Suprapubic skin (tissue), 4 donors: ENCODE results near the gene PLD5. TPM values are rescaled to one million over a fixed set of nuclear protein-coding genes. Genes with fewer than 3 reads are reported as not detected.

Source experiments
- DNase-seq, 2 donors: peaks; one replicate each; pipeline ENCODE4 v3.0.0-alpha.2; 2019; ENCODE audit warnings: low spot score in 2 of 2
- H3K27ac ChIP-seq: fragments of 200-600 bp; sonication (generic); one replicate; pipeline ENCODE4 v1.5.1; 2019
- H3K27me3 ChIP-seq: fragments of 200-600 bp; sonication (generic); one replicate; pipeline ENCODE4 v1.5.1; 2019
- H3K36me3 ChIP-seq: fragments of 200-600 bp; sonication (generic); one replicate; pipeline ENCODE4 v1.5.1; 2019
- H3K4me1 ChIP-seq: fragments of 200-600 bp; sonication (generic); one replicate; pipeline ENCODE4 v1.5.1; 2019
- H3K4me3 ChIP-seq: fragments of 200-600 bp; sonication (generic); one replicate; pipeline ENCODE4 v1.5.1; 2019; ENCODE audit warnings: mild to moderate bottlenecking
- H3K9me3 ChIP-seq: fragments of 200-600 bp; sonication (generic); one replicate; pipeline ENCODE4 v1.5.1; 2019
- CTCF ChIP-seq, 2 donors: fragments of 200-600 bp in 1 of 2; fragments of 450-650 bp in 1 of 2; sonication (generic) in 1 of 2; IDR thresholded peaks; one replicate each; pipeline ENCODE4 v1.5.1; 2016 to 2019; ENCODE audit warnings: antibody characterized with exemption in 2 of 2, mild to moderate bottlenecking in 1 of 2, moderate library complexity in 1 of 2
- EP300 ChIP-seq: sonication (generic); formaldehyde crosslinking; IDR thresholded peaks from one replicate; pipeline ENCODE4 v1.6.1; 2017; ENCODE audit warnings: antibody characterized with exemption
- POLR2A ChIP-seq, 2 donors: fragments of 450-650 bp; IDR thresholded peaks; one replicate each; pipeline ENCODE4 v1.6.1; 2017; ENCODE audit warnings: antibody characterized with exemption in 2 of 2, mild to moderate bottlenecking in 2 of 2, moderate library complexity in 2 of 2
- POLR2AphosphoS5 ChIP-seq, 3 donors: sonication (generic); formaldehyde crosslinking; IDR thresholded peaks; one replicate each; pipeline ENCODE4 v1.6.1; 2017; ENCODE audit warnings: antibody characterized with exemption in 3 of 3
- WGBS: methylation state at CpG from one replicate; pipeline ENCODE4 v1.1.5; 2018; 5-methylcytosine and 5-hydroxymethylcytosine counted together
- total RNA-seq, 4 donors: library from RNA; depleted of rRNA; stranded (reverse); fragments of >200 nt; gene quantifications; one replicate each; pipeline ENCODE4 v1.1.0, GENCODE V29; 2016

The PLD5 gene
- total RNA-seq, 4 donors from 2014 or later: 0.21 to 0.64 TPM; not detected in 2

DNA sequence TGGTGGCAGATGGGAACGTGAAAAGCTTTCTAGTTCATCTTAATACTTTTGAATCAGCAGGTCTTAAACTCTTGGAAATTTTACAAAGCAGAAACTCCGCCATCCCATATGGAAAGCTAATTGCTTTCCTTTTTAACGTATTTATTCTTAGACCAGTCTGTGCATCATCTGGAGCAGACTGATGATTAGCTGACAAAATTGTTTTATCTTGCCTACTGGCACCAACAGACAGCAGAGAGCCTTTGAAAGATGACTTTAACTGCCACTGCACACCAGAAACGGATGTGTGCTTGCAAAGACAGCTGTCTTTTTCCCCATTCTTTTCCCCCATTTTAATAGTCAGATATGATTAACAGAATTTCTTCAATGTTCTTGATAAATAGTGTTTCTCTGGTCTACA is 97.0 kb downstream of the PLD5 start:
- no peaks in the 10 kb centered on the region for H3K9me3 ChIP-seq
- DNase-seq: no peak
- H3K36me3 ChIP-seq: no peaks in the 10 kb centered on the region
- H3K27ac ChIP-seq: no peak overlapping the region
- TF ChIP-seq POLR2AphosphoS5 (IDR thresholded peaks at IDR 0.05) (no peak), POLR2A (IDR thresholded peaks at IDR 0.05) (no peak), EP300 (no peak), CTCF (IDR thresholded peaks at IDR 0.05) (no peak)
- no peaks in the 10 kb centered on the region for H3K4me1 ChIP-seq
- no peak overlapping the region for H3K4me3 ChIP-seq
- no peaks in the 10 kb centered on the region for H3K27me3 ChIP-seq
- 52% methylated on average over 4 of the region's 4 CpGs for WGBS

DNA sequence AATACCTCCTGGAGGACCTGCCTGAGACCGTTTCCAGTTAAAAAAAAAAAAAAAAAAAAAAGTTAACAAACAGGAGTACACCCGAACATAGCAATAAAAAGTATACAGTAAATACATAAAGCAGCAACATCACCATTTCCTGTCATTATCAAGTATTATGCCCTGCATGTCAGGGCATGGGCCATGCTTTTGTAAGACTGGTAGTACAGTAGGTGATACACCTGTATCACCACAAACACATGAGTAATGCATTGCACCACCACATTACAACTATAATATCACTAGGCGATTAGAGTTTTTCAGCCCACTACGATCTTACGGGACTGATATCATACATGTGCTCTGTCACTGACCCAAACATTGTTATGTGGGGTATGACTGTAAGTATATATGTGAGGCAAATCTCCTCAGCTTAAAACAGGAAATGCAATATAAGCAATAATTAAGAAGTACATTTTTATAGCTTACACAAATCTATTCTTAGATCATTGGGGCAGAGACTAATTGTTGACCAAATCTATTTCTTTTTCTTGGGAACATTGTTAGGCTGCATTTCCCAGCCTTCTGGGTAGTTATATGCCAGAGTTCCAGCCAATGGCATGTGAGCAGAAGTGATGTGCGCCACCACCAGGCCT is 98.1 kb downstream of the PLD5 start:
- DNase-seq: no peak
- H3K27ac ChIP-seq: no peak overlapping the region
- TF ChIP-seq CTCF (IDR thresholded peaks at IDR 0.05) (no peak), POLR2AphosphoS5 (IDR thresholded peaks at IDR 0.05) (no peak), EP300 (no peak), POLR2A (IDR thresholded peaks at IDR 0.05) (no peak)
- no peak overlapping the region for H3K4me3 ChIP-seq
- WGBS: 84% methylated on average over 6 of the region's 6 CpGs
- H3K9me3 ChIP-seq: no peaks in the 10 kb centered on the region
- no peaks in the 10 kb centered on the region for H3K4me1 ChIP-seq
- no peaks in the 10 kb centered on the region for H3K36me3 ChIP-seq
- no peaks in the 10 kb centered on the region for H3K27me3 ChIP-seq

- no peaks in the 10 kb centered on the region for H3K27me3 ChIP-seq
- no peak overlapping the region for H3K27ac ChIP-seq
- WGBS: 86% methylated on average over 4 of the region's 4 CpGs
- TF ChIP-seq POLR2AphosphoS5 (IDR thresholded peaks at IDR 0.05) (no peak), CTCF (IDR thresholded peaks at IDR 0.05) (no peak), POLR2A (IDR thresholded peaks at IDR 0.05) (no peak), EP300 (no peak)
- no peaks in the 10 kb centered on the region for H3K4me1 ChIP-seq
- H3K4me3 ChIP-seq: no peak overlapping the region
- no peaks in the 10 kb centered on the region for H3K9me3 ChIP-seq
- DNase-seq: no peak
- H3K36me3 ChIP-seq: no peaks in the 10 kb centered on the region
Measured at GRCh38 chr1:242425232-242425631, 99.3 kb downstream of the PLD5 start.

GRCh38 chr1:242416657-242417056 is 107.8 kb downstream of the PLD5 start:
- no peaks in the 10 kb centered on the region for H3K9me3 ChIP-seq
- no peak overlapping the region for H3K27ac ChIP-seq
- WGBS: 64% methylated on average over 1 of the region's 1 CpG
- H3K4me1 ChIP-seq: no peaks in the 10 kb centered on the region
- no peak overlapping the region for H3K4me3 ChIP-seq
- TF ChIP-seq EP300 (no peak), CTCF (IDR thresholded peaks at IDR 0.05) (no peak), POLR2AphosphoS5 (IDR thresholded peaks at IDR 0.05) (no peak), POLR2A (IDR thresholded peaks at IDR 0.05) (no peak)
- no peak for DNase-seq
- no peaks in the 10 kb centered on the region for H3K36me3 ChIP-seq
- no peaks in the 10 kb centered on the region for H3K27me3 ChIP-seq

GRCh38 chr1:242412921-242413320 is 111.6 kb downstream of the PLD5 start:
- Histone ChIP-seq H3K4me3 (no peak overlapping the region), H3K27ac (no peak overlapping the region), H3K9me3 (no peaks in the 10 kb centered on the region), H3K36me3 (no peaks in the 10 kb centered on the region), H3K27me3 (no peaks in the 10 kb centered on the region), H3K4me1 (no peaks in the 10 kb centered on the region)
- TF ChIP-seq CTCF (IDR thresholded peaks at IDR 0.05) (no peak), POLR2A (IDR thresholded peaks at IDR 0.05) (no peak), POLR2AphosphoS5 (IDR thresholded peaks at IDR 0.05) (no peak), EP300 (no peak)
- 50% methylated on average over 6 of the region's 6 CpGs for WGBS
- DNase-seq: no peak
